GM12801 (cell line): ENCODE measurements around the gene CAMKV.

Experiments used
- CTCF ChIP-seq: IDR thresholded peaks from one replicate; pipeline ENCODE4 v1.5.1; 2011; ENCODE audit warnings: control low read depth; ENCODE audit not compliant: insufficient read length; ENCODE audit errors: extremely low read depth

The CAMKV gene

GRCh38 chr3:49864505-49864904, 5.2 kb downstream of the CAMKV start:
- no peak for TF ChIP-seq CTCF

DNA sequence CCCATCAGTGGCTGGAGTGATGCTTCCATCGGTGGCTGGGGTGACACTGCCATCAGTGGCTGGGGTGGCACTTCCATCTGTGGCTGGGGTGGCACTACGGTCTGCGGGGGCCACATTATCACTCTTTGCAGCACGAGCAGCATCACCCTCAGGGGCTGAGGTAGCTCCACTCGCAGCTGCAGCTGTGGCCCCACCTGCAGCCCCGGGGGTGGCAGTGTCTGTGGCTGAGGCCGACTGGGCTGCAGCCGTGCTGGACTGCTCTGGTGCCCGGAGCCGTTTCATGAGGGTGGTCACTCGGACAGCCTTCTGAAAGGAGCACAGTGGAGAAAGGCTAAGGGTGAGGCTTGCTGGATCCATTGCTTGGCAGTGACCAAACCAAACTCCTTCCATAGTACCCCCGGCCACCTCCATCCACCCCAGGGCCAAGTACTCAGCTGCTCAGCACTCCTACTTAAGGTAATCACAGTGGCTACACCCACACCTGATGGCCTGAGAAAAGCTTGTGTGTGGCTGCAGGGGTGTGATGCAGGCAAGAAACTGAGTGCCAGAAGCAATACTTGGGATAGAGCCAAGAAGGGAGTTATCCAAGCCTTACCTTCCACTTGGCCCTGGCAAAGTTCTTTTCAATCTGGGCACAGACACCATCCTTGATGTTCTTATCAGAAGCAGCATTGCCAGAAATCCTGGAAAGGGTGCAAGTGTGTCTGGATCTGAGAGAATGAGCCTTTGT, 10.0 kb downstream of the CAMKV start:
- TF ChIP-seq CTCF, result no peak

GRCh38 chr3:49856181-49857005, 13.3 kb downstream of the CAMKV start, which contains the start of gene TRAIP:
TRAIP (minus strand) TSS chr3:49856564; CDS start chr3:49856453, 111 bp downstream.
- TF ChIP-seq CTCF, result no peak

GRCh38 chr3:49855662-49856061, 14.0 kb downstream of the CAMKV start:
- no peak for TF ChIP-seq CTCF

- TF ChIP-seq CTCF, result no peak
Observed at GRCh38 chr3:49845694-49846093, 24.0 kb downstream of the CAMKV start.

DNA sequence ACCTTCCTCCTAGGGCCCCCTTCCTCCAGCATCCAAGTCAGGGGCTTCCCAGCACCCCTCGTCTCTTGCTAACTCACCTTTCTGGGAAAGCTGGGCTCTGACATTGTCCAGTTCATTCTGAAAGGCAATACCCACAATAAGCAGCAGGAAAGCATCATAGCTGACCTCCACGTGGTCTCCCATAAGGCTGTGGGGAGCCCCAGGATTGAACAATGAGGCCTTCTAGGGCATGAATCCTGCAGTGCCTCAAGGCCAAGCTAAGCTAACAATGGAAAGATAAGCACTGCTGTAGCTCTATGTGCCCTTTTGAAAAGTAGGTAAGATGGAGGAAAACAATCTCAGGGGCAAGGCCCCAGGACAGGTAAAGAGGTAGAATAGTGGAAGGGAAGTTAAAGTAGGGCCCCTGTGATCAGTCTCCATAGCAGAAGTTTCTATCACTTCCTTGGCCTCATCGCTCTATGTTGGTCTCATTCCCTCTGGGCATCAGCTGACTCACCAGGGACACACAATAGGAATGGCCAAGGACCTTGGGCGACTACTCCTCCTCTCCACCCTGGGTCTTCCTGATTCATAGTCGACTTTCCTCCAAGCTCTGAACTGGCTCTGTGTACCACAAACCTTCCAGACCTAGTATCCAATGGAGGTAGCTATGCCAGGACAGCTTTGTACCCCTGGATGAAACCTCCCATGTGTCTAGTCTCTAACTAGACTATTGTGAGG, 25.1 kb downstream of the CAMKV start:
- no peak for TF ChIP-seq CTCF
